HepG2 (cell line): Measurements from ENCODE around the gene HARBI1. TPM values are rescaled to one million over a fixed set of nuclear protein-coding genes. Genes with fewer than 3 reads are reported as not detected.

Experiments
- ATF1 ChIP-seq: IDR thresholded peaks from 2 replicates; pipeline ENCODE4 v1.6.1; 2016; ENCODE audit warnings: mild to moderate bottlenecking, control low read depth
- ERF ChIP-seq: IDR thresholded peaks from 2 replicates; pipeline ENCODE4 v1.6.1; 2018; ENCODE audit warnings: missing biosample characterization, missing genetic modification reagents
- FIP1L1 ChIP-seq: fragments of 200-400 bp; formaldehyde crosslinking; IDR thresholded peaks from 2 replicates; pipeline ENCODE4 v1.6.1; 2018; ENCODE audit warnings: low read depth, mild to moderate bottlenecking, low read length, moderate library complexity, borderline replicate concordance; ENCODE audit not compliant: insufficient read depth
- FOXK1 ChIP-seq: sonication (generic); formaldehyde crosslinking; IDR thresholded peaks from 2 replicates; pipeline ENCODE4 v1.4.0; 2020; ENCODE audit warnings: low read depth, missing genetic modification reagents, borderline replicate concordance
- HMGXB3 ChIP-seq: sonication (generic); formaldehyde crosslinking; IDR thresholded peaks from 2 replicates; pipeline ENCODE4 v1.4.0; 2020; ENCODE audit warnings: missing genetic modification reagents, borderline replicate concordance
- HNRNPLL ChIP-seq: fragments of 200-400 bp; formaldehyde crosslinking; IDR thresholded peaks from 2 replicates; pipeline ENCODE4 v1.6.1; 2017; ENCODE audit warnings: mild to moderate bottlenecking, low read depth, low read length; ENCODE audit not compliant: poor library complexity, severe bottlenecking
- HOXA7 ChIP-seq: sonication (generic); formaldehyde crosslinking; IDR thresholded peaks from 2 replicates; pipeline ENCODE4 v1.8.1; 2022; ENCODE audit warnings: mild to moderate bottlenecking, missing genetic modification reagents, moderate library complexity
- NR2F1 ChIP-seq, 2 experiments: fragments of 450-650 bp in 1 of 2; formaldehyde crosslinking in 1 of 2; IDR thresholded peaks; 2 replicates each; pipeline versions ENCODE4 v1.5.0 to v1.6.1; 2016 to 2020; ENCODE audit warnings: mild to moderate bottlenecking in 1 of 2, missing compliant biosample characterization in 1 of 2, missing genetic modification reagents in 1 of 2, moderate library complexity in 1 of 2
- SAFB2 ChIP-seq: sonication (generic); formaldehyde crosslinking; IDR thresholded peaks from 2 replicates; pipeline ENCODE4 v1.5.1; 2020; ENCODE audit warnings: missing genetic modification reagents, low read depth, mild to moderate bottlenecking, borderline replicate concordance
- SMC3 ChIP-seq: IDR thresholded peaks from 2 replicates; pipeline ENCODE4 v1.6.1; 2011; ENCODE audit warnings: low read length, improper control_type of control experiment
- STAT6 ChIP-seq: sonication (generic); formaldehyde crosslinking; IDR thresholded peaks from 2 replicates; pipeline ENCODE4 v1.4.0; 2020; ENCODE audit warnings: missing genetic modification reagents, mild to moderate bottlenecking, borderline replicate concordance
- WIZ ChIP-seq: sonication (generic); formaldehyde crosslinking; IDR thresholded peaks from 2 replicates; pipeline ENCODE4 v1.5.1; 2020; ENCODE audit warnings: mild to moderate bottlenecking, missing genetic modification reagents
- ZNF205 ChIP-seq: IDR thresholded peaks from 2 replicates; pipeline ENCODE4 v1.6.1; 2018; ENCODE audit warnings: missing biosample characterization, missing genetic modification reagents
- ZNF264 ChIP-seq: sonication (generic); formaldehyde crosslinking; IDR thresholded peaks from 2 replicates; pipeline ENCODE4 v1.4.0; 2020; ENCODE audit warnings: missing genetic modification reagents
- ZNF782 ChIP-seq: sonication (generic); formaldehyde crosslinking; IDR thresholded peaks from 2 replicates; pipeline ENCODE4 v1.4.0; 2020; ENCODE audit warnings: missing genetic modification reagents, mild to moderate bottlenecking, borderline replicate concordance
- polyA plus RNA-seq, 8 experiments: library from polyadenylated mRNA; depleted of rRNA in 3 of 8; stranded (reverse) in 7 of 8; unstranded in 1 of 8; fragments of >200 nt; fragmentation: Illumina TruSeq in 4 of 8; extraction: Trizol in 4 of 8; gene quantifications; 2 replicates each; pipeline versions ENCODE4 v1.2.1 to v1.2.3, GENCODE V29; 2011 to 2016; ENCODE audit warnings: low read depth in 4 of 8, missing spikeins in 1 of 8, mixed read lengths in 1 of 8; ENCODE audit not compliant: insufficient read depth in 1 of 8
- total RNA-seq, 5 experiments: library from RNA; depleted of rRNA; stranded (reverse); fragments of >200 nt; fragmentation: Illumina TruSeq; extraction: Trizol; gene quantifications; 2 replicates each; pipeline ENCODE4 v1.2.3, GENCODE V29; 2016; ENCODE audit warnings: low read depth in 1 of 5
- TF ChIP-seq, protein P1 (sequence below): IDR thresholded peaks from 2 replicates; pipeline ENCODE4 v1.6.1; 2016; ENCODE audit warnings: missing compliant biosample characterization, missing genetic modification reagents, borderline replicate concordance
- TF ChIP-seq, protein P2 (sequence below): sonication (generic); formaldehyde crosslinking; IDR thresholded peaks from 2 replicates; pipeline ENCODE4 v1.5.0; 2020; ENCODE audit warnings: mild to moderate bottlenecking, missing genetic modification reagents

The HARBI1 gene
- total and polyA plus RNA-seq, 2 of the 13 experiments (the other 11 are each of a cell fraction or from before 2014, with no cell fraction given): 2.5 to 4.8 TPM

DNA sequence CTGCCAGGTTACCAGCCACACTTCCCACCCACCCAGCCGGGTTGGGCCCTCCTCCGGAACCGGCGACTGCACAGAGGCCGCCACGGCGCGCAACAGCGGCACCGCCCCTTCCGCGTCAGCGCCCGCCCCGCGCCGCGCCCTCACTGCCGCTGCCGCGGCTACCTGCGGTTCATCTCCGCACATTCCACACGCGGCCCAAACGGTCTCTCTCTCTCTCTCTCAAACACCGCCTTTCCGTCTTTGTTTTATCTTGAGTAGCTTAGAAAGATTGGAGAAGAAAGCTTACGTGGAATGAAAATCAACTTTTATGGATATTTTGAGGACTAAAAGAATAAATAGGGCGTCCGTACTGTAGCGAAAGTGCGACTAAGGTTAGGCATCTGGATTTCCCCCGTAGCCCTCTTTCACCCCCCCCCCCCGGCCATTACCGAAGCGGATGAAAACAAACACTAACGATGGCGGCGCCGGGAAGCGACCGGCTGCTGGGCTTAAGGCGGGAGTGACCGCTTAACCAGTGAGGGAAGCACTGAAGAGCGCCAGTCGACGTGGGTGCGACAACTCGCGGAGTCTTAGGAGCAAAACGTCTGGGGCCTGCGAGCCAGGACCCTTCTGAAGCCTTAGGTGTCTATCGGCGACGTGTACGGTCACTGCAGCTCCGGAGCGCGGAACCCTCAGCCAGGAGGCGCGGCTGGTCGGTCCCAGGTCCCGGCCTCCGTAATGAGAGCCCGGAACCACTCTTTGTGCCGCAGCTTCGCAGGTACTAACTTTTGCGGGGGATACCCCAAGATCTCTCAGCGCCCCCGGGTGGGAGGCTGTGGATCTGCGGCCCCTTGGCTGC is at the start of gene HARBI1, which contains the start of gene ATG13 (continued):
- TF ChIP-seq STAT6 (CRISPR knock-in tag): peak; percentile 82; the same call in 1 of the 2 replicates
- TF ChIP-seq WIZ (CRISPR knock-in tag): peak; percentile 80
- no peak for TF ChIP-seq ATF1
- TF ChIP-seq, protein P1, sequence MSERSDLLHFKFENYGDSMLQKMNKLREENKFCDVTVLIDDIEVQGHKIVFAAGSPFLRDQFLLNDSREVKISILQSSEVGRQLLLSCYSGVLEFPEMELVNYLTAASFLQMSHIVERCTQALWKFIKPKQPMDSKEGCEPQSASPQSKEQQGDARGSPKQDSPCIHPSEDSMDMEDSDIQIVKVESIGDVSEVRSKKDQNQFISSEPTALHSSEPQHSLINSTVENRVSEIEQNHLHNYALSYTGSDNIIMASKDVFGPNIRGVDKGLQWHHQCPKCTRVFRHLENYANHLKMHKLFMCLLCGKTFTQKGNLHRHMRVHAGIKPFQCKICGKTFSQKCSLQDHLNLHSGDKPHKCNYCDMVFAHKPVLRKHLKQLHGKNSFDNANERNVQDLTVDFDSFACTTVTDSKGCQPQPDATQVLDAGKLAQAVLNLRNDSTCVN (CRISPR knock-in tag): no peak
- TF ChIP-seq ZNF205 (CRISPR knock-in tag): no peak
- no peak; the same call in 1 of the 2 replicates for TF ChIP-seq HMGXB3 (CRISPR knock-in tag)
- no peak for TF ChIP-seq NR2F1 (CRISPR knock-in tag; IDR thresholded peaks at IDR 0.05)
- no peak for TF ChIP-seq ZNF264 (CRISPR knock-in tag)
- peak; percentile 72 for TF ChIP-seq HNRNPLL
- TF ChIP-seq FOXK1 (CRISPR knock-in tag): peak; percentile 64; the same call in 1 of the 2 replicates
- no peak for TF ChIP-seq HOXA7 (CRISPR knock-in tag)
- 0 out of 2 replicates have a peak, but pooled peaks have one; percentile 41 for TF ChIP-seq ERF (CRISPR knock-in tag)
- TF ChIP-seq SMC3: 0 out of 2 replicates have a peak, but pooled peaks have one; percentile 1
- no peak for TF ChIP-seq ZNF782 (CRISPR knock-in tag)
- TF ChIP-seq FIP1L1: no peak
- TF ChIP-seq, protein P2, sequence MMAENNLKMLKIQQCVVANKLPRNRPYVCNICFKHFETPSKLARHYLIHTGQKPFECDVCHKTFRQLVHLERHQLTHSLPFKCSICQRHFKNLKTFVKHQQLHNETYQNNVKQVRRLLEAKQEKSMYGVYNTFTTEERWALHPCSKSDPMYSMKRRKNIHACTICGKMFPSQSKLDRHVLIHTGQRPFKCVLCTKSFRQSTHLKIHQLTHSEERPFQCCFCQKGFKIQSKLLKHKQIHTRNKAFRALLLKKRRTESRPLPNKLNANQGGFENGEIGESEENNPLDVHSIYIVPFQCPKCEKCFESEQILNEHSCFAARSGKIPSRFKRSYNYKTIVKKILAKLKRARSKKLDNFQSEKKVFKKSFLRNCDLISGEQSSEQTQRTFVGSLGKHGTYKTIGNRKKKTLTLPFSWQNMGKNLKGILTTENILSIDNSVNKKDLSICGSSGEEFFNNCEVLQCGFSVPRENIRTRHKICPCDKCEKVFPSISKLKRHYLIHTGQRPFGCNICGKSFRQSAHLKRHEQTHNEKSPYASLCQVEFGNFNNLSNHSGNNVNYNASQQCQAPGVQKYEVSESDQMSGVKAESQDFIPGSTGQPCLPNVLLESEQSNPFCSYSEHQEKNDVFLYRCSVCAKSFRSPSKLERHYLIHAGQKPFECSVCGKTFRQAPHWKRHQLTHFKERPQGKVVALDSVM (CRISPR knock-in tag): 0 out of 2 replicates have a peak, but pooled peaks have one; percentile 29
- peak; percentile 73; the same call in 1 of the 2 replicates for TF ChIP-seq SAFB2 (CRISPR knock-in tag)
